Measurements from ENCODE around the gene CCL17. TPM values are rescaled to one million over a fixed set of nuclear protein-coding genes. Genes with fewer than 3 reads are reported as not detected.

The CCL17 gene
- total RNA-seq, 1 experiment from 2014 or later, result not detected

GRCh38 chr16:57371494-57372371 lies 32.8 kb upstream of the CCL17 start:
- intact Hi-C loops (cut with micrococcal nuclease), result no loop called here
- no TSS peak for BruUV-seq (replicated peaks)
- H3K4me3 Mint-ChIP-seq (ENCODE audit: unreplicated experiment), result no peak overlapping the region
- TF ChIP-seq CTCF (IDR thresholded peaks at IDR 0.05; ENCODE audit: unreplicated experiment), result no peak
- no peak for DNase-seq (ENCODE audit: unreplicated experiment)
- H3K4me1 Mint-ChIP-seq (ENCODE audit: insufficient read depth, unreplicated experiment), result peaks cover 5% of the 10 kb centered on the region
- no peaks in the 10 kb centered on the region for H3K9me3 Mint-ChIP-seq (ENCODE audit: unreplicated experiment)
- ChIA-PET CTCF (no interaction called here), POLR2A (no interaction called here)
- no peak overlapping the region for H3K27ac Mint-ChIP-seq (ENCODE audit: low read depth, unreplicated experiment)
- no peaks in the 10 kb centered on the region for H3K36me3 Mint-ChIP-seq (ENCODE audit: insufficient read depth, unreplicated experiment)
- peaks cover 12% of the 10 kb centered on the region for H3K27me3 Mint-ChIP-seq (ENCODE audit: insufficient read depth, unreplicated experiment)

GRCh38 chr16:57372372-57373116 lies 32.0 kb upstream of the CCL17 start, which contains the start of gene CX3CL1:
Gene CX3CL1 (plus strand): TSS chr16:57372490. CDS start chr16:57372569, 79 bp downstream.
- H3K36me3 Mint-ChIP-seq (ENCODE audit: insufficient read depth, unreplicated experiment), result no peaks in the 10 kb centered on the region
- POLR2A ChIA-PET, result no interaction called here
- no peak within 1 kb of the TSS for H3K4me3 Mint-ChIP-seq (ENCODE audit: unreplicated experiment)
- no peaks in the 10 kb centered on the region for H3K4me1 Mint-ChIP-seq (ENCODE audit: insufficient read depth, unreplicated experiment)
- no peaks in the 10 kb centered on the region for H3K9me3 Mint-ChIP-seq (ENCODE audit: unreplicated experiment)
- CTCF ChIA-PET, result no interaction called here
- H3K27ac Mint-ChIP-seq (ENCODE audit: low read depth, unreplicated experiment), result no peak within 1 kb of the TSS
- intact Hi-C loops (cut with micrococcal nuclease), result no loop called here
- BruUV-seq (replicated peaks), result no TSS peak
- no peak for TF ChIP-seq CTCF (IDR thresholded peaks at IDR 0.05; ENCODE audit: unreplicated experiment)
- DNase-seq (ENCODE audit: unreplicated experiment), result no peak
- peaks cover 12% of the 10 kb centered on the region for H3K27me3 Mint-ChIP-seq (ENCODE audit: insufficient read depth, unreplicated experiment)

- peaks cover 6% of the 10 kb centered on the region for H3K4me1 Mint-ChIP-seq (ENCODE audit: insufficient read depth, unreplicated experiment)
- TF ChIP-seq CTCF (IDR thresholded peaks at IDR 0.05; ENCODE audit: unreplicated experiment), result no peak
- intact Hi-C loops (cut with micrococcal nuclease), result no loop called here
- no peaks in the 10 kb centered on the region for H3K36me3 Mint-ChIP-seq (ENCODE audit: insufficient read depth, unreplicated experiment)
- H3K27me3 Mint-ChIP-seq (ENCODE audit: insufficient read depth, unreplicated experiment), result peaks cover 12% of the 10 kb centered on the region
- H3K4me3 Mint-ChIP-seq (ENCODE audit: unreplicated experiment), result no peak overlapping the region
- DNase-seq (ENCODE audit: unreplicated experiment), result no peak
- no peaks in the 10 kb centered on the region for H3K9me3 Mint-ChIP-seq (ENCODE audit: unreplicated experiment)
- H3K27ac Mint-ChIP-seq (ENCODE audit: low read depth, unreplicated experiment), result no peak overlapping the region
- ChIA-PET CTCF (no interaction called here), POLR2A (no interaction called here)
- BruUV-seq (replicated peaks), result no TSS peak
These were observed 31.2 kb upstream of the CCL17 start for GRCh38 chr16:57373117-57373947.
